ES-I3 (cell line): Measurements from ENCODE around the gene SHISAL1.

Source experiments
- H3K36me3 ChIP-seq: 2 replicates; pipeline ENCODE4 v1.6.1; 2013; ENCODE audit warnings: mild to moderate bottlenecking, low read length, control low read depth, moderate library complexity; ENCODE audit not compliant: insufficient read depth
- H3K4me1 ChIP-seq: 2 replicates; pipeline ENCODE4 v1.6.1; 2013; ENCODE audit warnings: mild to moderate bottlenecking, control low read depth, low read length; ENCODE audit not compliant: insufficient read depth
- H3K9ac ChIP-seq: 2 replicates; pipeline ENCODE4 v1.6.1; 2013; ENCODE audit warnings: low read depth, mild to moderate bottlenecking, low read length, moderate library complexity
- H3K9me3 ChIP-seq: 2 replicates; pipeline ENCODE4 v1.6.1; 2013; ENCODE audit warnings: mild to moderate bottlenecking, low read length, moderate library complexity; ENCODE audit not compliant: control insufficient read depth, insufficient read depth

SHISAL1 gene

DNA sequence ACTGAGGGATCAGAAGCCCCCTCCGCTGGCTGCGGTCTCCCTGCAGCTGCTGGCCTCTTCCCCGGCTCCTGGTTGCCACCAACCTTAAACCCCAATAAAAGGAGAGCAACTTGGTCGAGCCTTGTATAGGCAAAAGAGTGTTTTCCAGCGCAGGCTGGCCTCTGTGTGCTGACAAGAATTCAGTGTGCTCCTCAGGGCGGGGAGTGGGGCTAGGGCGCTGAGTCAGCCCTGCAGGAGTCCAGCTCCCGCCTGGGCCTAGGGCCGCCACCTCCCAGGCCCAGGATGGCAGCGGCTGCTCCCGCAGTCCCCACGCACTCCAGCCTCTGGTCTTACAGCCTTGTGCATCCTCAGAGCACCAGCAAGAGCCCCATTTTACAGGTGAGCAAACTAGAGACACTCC is at the start of gene SHISAL1:
Gene SHISAL1, minus strand, starts transcription at position 186 of the 400 bp plus-strand sequence. CDS start 12,006 bp downstream, outside the sequence.
- Histone ChIP-seq H3K36me3 (no peaks in the 10 kb centered on the region), H3K9me3 (no peaks in the 10 kb centered on the region), H3K4me1 (peaks cover 7% of the 10 kb centered on the region; the same call in 1 of the 2 replicates), H3K9ac (no peak within 1 kb of the TSS)

DNA sequence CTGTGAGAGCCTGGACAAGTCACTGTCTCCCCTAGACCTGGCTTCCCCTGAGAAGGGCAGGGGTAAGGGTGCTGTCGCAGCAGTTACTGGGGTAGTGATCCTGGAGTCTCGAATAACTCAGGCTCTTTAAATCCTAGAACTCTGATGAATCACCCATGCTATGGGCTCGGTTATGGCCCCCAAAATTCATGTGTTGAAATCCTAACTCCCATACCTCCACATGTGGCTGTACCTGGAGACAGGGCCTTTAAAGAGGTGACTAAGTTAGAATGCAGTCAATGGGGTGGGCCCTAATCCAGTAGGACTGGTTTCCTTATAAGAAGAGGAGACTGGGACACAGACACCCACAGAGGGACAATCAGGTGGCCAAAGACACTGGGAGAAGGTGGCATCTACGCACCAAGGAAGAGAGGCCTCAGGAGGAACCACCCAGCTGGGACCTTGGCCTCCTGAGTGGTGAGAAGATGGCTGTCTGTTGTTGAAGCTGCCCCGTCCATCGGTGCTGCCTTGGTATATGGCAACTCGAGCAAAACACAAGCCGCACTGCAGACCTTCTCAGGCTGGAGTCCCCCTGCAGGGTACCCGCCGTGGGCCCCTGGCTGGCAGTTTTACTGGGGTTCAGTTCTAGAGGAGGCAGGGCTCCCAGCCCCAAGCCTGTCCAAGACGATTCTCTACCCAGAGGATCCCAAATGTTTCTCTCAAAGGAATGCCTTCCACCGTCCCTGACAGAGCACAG is 48.8 kb upstream of the SHISAL1 start:
- Histone ChIP-seq H3K9ac (no peak overlapping the region), H3K9me3 (no peaks in the 10 kb centered on the region), H3K36me3 (no peaks in the 10 kb centered on the region), H3K4me1 (no peaks in the 10 kb centered on the region)

- no peak overlapping the region for H3K9ac ChIP-seq
- H3K4me1 ChIP-seq: no peaks in the 10 kb centered on the region
- H3K36me3 ChIP-seq: no peaks in the 10 kb centered on the region
- H3K9me3 ChIP-seq: no peaks in the 10 kb centered on the region
Observed at GRCh38 chr22:44360668-44361381, 48.1 kb upstream of the SHISAL1 start.

- H3K36me3 ChIP-seq: no peaks in the 10 kb centered on the region
- no peaks in the 10 kb centered on the region for H3K4me1 ChIP-seq
- no peak overlapping the region for H3K9ac ChIP-seq
- no peaks in the 10 kb centered on the region for H3K9me3 ChIP-seq
Observed at GRCh38 chr22:44360306-44360667, 47.5 kb upstream of the SHISAL1 start.

DNA sequence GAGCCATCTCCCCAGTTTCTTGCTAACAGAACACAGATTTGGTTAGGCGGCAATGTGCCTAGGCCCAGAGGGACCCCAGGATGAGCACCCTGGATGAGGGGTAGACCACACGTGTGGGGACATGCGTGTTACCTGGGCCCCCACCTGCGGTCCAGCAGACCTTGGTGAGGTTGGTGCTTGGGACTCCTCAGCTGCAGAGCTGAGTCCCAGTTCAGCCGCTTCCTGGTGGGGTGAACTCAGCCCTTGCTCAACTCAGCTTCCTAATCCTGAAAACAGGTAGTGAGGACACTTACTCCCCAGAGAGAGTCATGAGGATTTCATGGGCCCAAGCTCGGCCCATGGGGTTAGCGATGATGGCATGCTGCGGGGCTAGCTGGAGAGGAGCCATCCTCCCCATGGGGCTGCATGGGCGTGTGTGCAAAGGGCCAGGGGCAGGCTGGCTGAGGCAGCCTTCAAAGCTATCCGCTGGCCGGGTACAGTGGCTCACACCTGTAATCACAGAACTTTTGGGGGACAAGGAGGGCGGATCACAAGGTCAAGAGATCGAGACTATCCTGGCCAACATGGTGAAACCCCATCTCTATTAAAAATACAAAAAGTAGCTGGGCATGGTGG is 46.9 kb upstream of the SHISAL1 start:
- H3K9me3 ChIP-seq: no peaks in the 10 kb centered on the region
- H3K36me3 ChIP-seq: no peaks in the 10 kb centered on the region
- no peaks in the 10 kb centered on the region for H3K4me1 ChIP-seq
- no peak overlapping the region for H3K9ac ChIP-seq

DNA sequence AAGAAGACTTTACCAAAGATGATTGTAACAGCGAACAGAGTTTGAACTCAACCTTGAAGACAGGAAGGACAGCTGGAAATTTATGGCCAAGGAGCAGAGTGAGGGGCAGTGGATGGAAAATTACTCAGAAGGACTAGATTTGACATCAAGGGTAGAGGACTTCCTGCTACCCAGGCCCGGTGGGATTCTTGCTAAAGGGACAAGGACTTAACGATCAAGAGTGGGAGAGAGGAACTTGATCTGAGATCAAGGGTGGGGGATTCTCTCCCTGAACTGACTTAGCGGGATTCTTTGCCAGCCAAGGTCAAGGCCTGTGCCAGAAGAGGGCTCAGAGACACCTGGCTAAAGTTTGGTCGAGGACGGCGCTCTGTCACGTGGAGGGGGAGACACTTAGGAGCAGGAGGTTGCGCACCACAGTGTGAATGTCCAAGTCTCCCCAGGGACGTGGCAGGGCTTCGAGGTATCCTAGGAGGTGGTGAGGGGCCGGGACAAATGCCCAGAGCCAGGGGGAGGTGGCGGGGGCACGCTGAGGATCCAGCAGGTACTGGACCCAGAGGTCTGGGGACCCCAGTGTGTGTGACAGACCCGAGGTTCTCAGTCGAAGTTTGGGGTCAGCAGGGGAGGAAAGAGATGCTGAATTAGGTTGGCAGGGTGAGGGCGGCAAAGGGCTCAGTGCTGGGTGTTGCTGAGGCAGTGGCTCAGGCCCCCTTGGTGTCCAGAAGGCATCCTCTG is 46.1 kb upstream of the SHISAL1 start:
- H3K4me1 ChIP-seq: no peaks in the 10 kb centered on the region
- no peaks in the 10 kb centered on the region for H3K9me3 ChIP-seq
- H3K9ac ChIP-seq: no peak overlapping the region
- no peaks in the 10 kb centered on the region for H3K36me3 ChIP-seq

- H3K9me3 ChIP-seq: no peaks in the 10 kb centered on the region
- H3K9ac ChIP-seq: no peak overlapping the region
Observed at GRCh38 chr22:44357966-44358465, 45.3 kb upstream of the SHISAL1 start.

GRCh38 chr22:44357296-44357965 is 44.7 kb upstream of the SHISAL1 start:
- no peak overlapping the region for H3K9ac ChIP-seq
- no peaks in the 10 kb centered on the region for H3K36me3 ChIP-seq
- no peaks in the 10 kb centered on the region for H3K9me3 ChIP-seq
- peaks cover 2% of the 10 kb centered on the region for H3K4me1 ChIP-seq

More at GRCh38 chr22:44357966-44358465, 45.3 kb upstream of the SHISAL1 start:
- H3K4me1 ChIP-seq: no peaks in the 10 kb centered on the region; the same call in 1 of the 2 replicates
- H3K36me3 ChIP-seq: no peaks in the 10 kb centered on the region

DNA sequence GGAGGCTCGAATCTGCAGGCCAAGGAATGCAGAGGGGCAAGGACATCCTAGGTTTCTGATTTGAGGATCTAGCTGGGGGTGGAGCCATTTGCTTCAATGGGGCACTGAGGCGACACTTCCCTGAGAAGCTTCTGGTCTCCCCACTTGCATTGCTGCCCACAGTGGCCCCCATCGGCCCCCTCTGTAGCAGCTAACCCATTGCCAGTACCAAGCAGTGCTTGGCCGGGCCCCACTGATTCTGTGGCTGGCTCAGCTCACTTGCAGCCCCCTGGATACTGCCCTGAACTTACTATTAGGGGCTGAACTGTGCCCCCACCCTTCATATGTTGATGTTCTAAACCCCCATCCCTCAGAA is 42.9 kb upstream of the SHISAL1 start:
- Histone ChIP-seq H3K9ac (no peak overlapping the region), H3K4me1 (peaks cover 15% of the 10 kb centered on the region), H3K36me3 (no peaks in the 10 kb centered on the region), H3K9me3 (no peaks in the 10 kb centered on the region)

DNA sequence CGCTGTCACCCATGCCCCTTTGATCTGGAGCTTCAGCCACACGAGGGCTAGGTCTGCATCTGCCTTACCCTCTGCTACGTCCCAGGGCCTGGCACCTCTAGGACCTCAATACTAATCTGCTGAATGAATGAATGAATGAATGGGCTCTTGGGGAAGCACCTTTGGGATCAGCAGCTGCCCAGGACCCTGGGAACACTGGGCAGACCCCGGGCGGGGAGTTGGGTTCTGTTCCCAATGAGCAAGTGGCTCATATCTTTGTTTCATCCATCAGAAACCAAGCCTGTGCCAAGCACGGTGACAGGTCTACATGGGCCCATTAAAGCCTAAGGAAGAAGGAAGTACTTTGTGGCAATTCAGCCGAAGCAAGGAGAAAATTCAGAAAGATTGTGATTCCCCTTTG is 41.5 kb upstream of the SHISAL1 start:
- Histone ChIP-seq H3K4me1 (peaks cover 16% of the 10 kb centered on the region), H3K9me3 (no peaks in the 10 kb centered on the region), H3K36me3 (no peaks in the 10 kb centered on the region), H3K9ac (no peak overlapping the region)

DNA sequence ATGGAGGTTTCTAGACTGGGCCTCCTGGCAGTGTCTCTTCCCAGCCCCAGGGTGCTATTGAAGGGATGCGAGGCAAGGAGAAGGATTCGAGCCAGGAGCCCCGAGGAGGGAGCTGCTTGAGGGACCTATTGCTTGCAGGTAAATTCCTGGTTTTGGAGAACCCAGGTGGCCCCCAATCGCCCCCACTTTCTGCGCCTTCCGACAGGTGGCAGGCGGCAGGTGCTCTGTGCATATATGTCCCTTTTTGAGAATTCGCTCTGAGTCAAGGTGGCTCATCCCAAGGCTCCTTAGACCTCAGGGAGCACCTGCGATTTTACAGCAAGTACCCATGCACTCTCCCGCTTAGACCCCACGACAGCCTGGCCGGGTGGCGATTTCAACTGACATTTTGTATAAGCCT is 40.3 kb upstream of the SHISAL1 start:
- Histone ChIP-seq H3K4me1 (peaks cover 16% of the 10 kb centered on the region), H3K36me3 (no peaks in the 10 kb centered on the region), H3K9me3 (no peaks in the 10 kb centered on the region), H3K9ac (no peak overlapping the region)

GRCh38 chr22:44352378-44353035 is 39.8 kb upstream of the SHISAL1 start:
- Histone ChIP-seq H3K4me1 (peaks cover 16% of the 10 kb centered on the region), H3K9me3 (no peaks in the 10 kb centered on the region), H3K36me3 (no peaks in the 10 kb centered on the region), H3K9ac (no peak overlapping the region)

GRCh38 chr22:44351685-44352377 is 39.1 kb upstream of the SHISAL1 start:
- no peaks in the 10 kb centered on the region for H3K36me3 ChIP-seq

More at GRCh38 chr22:44351685-44352377, 39.1 kb upstream of the SHISAL1 start:
- no peak overlapping the region for H3K9ac ChIP-seq
- no peaks in the 10 kb centered on the region for H3K9me3 ChIP-seq
- H3K4me1 ChIP-seq: peaks cover 16% of the 10 kb centered on the region
